Measurements from ENCODE around the gene MOCOS.

DNA sequence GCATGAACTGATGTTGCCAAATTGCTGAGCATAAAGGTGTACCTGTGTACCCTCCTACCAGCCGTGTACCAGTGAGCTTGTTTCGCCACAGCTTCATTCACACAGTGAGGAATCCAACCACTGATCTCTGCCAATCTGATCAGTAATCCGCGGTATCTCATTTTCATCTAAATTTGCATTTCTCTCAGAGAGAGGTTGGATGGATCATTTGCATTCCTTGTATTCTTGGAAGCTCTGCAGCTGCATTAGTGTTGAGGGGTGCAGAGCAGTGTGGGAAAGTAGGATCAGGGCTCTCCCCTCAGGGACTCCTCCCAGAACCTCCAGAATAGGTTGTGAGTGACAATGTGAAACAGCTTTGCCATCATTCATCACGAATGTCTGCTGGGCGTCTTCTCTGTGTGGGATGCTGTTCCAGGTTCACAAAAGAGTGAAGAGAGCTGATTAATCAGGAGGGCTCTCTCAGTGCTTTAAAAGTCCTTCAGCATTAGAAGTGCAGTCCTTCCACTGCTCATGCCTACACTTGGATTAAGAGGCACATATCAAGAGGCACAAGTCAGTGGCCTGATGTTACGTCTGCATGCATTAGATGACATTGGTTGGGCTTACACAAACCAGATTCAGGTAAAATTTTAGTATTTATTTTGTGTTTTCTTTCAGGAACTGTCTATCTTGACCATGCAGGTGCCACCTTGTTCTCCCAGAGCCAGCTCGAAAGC, 7.5 kb downstream of the MOCOS start:
- no peak for TF ChIP-seq POLR2A (IDR thresholded peaks at IDR 0.05)
- TF ChIP-seq, protein P1, sequence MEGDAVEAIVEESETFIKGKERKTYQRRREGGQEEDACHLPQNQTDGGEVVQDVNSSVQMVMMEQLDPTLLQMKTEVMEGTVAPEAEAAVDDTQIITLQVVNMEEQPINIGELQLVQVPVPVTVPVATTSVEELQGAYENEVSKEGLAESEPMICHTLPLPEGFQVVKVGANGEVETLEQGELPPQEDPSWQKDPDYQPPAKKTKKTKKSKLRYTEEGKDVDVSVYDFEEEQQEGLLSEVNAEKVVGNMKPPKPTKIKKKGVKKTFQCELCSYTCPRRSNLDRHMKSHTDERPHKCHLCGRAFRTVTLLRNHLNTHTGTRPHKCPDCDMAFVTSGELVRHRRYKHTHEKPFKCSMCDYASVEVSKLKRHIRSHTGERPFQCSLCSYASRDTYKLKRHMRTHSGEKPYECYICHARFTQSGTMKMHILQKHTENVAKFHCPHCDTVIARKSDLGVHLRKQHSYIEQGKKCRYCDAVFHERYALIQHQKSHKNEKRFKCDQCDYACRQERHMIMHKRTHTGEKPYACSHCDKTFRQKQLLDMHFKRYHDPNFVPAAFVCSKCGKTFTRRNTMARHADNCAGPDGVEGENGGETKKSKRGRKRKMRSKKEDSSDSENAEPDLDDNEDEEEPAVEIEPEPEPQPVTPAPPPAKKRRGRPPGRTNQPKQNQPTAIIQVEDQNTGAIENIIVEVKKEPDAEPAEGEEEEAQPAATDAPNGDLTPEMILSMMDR (IDR thresholded peaks at IDR 0.05): no peak

Data from body of pancreas (tissue), 4 donors.